HG02759 (cell line): ENCODE results near the gene ZNF445.
"Not testable (repeated sequence)": the region's sequence is repeated elsewhere in the genome, so short reads cannot be mapped to it uniquely, and the experiment has no call there.

ENCODE experiments used
- ATAC-seq: cut with Tn5 transposase; IDR thresholded peaks from one replicate; pipeline ENCODE4 v1.9.1; 2021; ENCODE audit warnings: mild to moderate bottlenecking, moderate library complexity; ENCODE audit not compliant: unreplicated experiment

ZNF445 gene

GRCh38 chr3:44436181-44436580 is 41.3 kb downstream of the ZNF445 start:
- ATAC-seq: no peak

- no peak for ATAC-seq
Measured at GRCh38 chr3:44434834-44435510, 42.5 kb downstream of the ZNF445 start.

GRCh38 chr3:44430466-44430865 is 47.0 kb downstream of the ZNF445 start:
- ATAC-seq: no peak

GRCh38 chr3:44429459-44429858 is 48.0 kb downstream of the ZNF445 start:
- no peak for ATAC-seq

GRCh38 chr3:44428910-44429309 is 48.6 kb downstream of the ZNF445 start:
- ATAC-seq: no peak

GRCh38 chr3:44427683-44428082 is 49.8 kb downstream of the ZNF445 start:
- ATAC-seq: no peak

- ATAC-seq: no peak
Measured at GRCh38 chr3:44424758-44425157, 52.7 kb downstream of the ZNF445 start.

GRCh38 chr3:44421280-44421679 is 56.2 kb downstream of the ZNF445 start:
- no peak for ATAC-seq

GRCh38 chr3:44420676-44421075 is 56.8 kb downstream of the ZNF445 start:
- no peak for ATAC-seq

- no peak for ATAC-seq
Measured at GRCh38 chr3:44419923-44420650, 57.4 kb downstream of the ZNF445 start.

- no peak for ATAC-seq
Measured at GRCh38 chr3:44419116-44419922, 58.2 kb downstream of the ZNF445 start.

- no peak for ATAC-seq
Measured at GRCh38 chr3:44418549-44418948, 58.9 kb downstream of the ZNF445 start.

- not testable (repeated sequence) for ATAC-seq
Measured at GRCh38 chr3:44418118-44418517, 59.4 kb downstream of the ZNF445 start.

GRCh38 chr3:44416031-44417030 is 61.1 kb downstream of the ZNF445 start:
- ATAC-seq: no peak

GRCh38 chr3:44415421-44415820 is 62.0 kb downstream of the ZNF445 start:
- ATAC-seq: no peak

GRCh38 chr3:44414517-44415090 is 62.9 kb downstream of the ZNF445 start:
- no peak for ATAC-seq

GRCh38 chr3:44412365-44412764 is 65.1 kb downstream of the ZNF445 start:
- ATAC-seq: no peak

- ATAC-seq: no peak
Measured at GRCh38 chr3:44411031-44411645, 66.3 kb downstream of the ZNF445 start.

- ATAC-seq: no peak
Measured at GRCh38 chr3:44409640-44410410, 67.6 kb downstream of the ZNF445 start.
